Measurements from ENCODE around the gene NSF. TPM values are rescaled to one million over a fixed set of nuclear protein-coding genes. Genes with fewer than 3 reads are reported as not detected.
"Not testable (repeated sequence)": the region's sequence is repeated elsewhere in the genome, so short reads cannot be mapped to it uniquely, and the experiment has no call there.

The NSF gene
- total and polyA plus RNA-seq, 12 donors, result 7.5 to 101 (median 44.8) TPM

GRCh38 chr17:46627452-46627851 is 37.0 kb downstream of the NSF start:
- H3K4me3 ChIP-seq; H3K27ac ChIP-seq; DNase-seq; H3K36me3 ChIP-seq (replicated peaks in 1 of 2); intact Hi-C loops (cut with DNase I); H3K9me3 ChIP-seq (replicated peaks in 1 of 3); H3K4me1 ChIP-seq (replicated peaks in 1 of 2); H3K27me3 ChIP-seq: not testable (repeated sequence)
- no CpG with 5 or more reads among the region's 2 CpGs for WGBS, 4 donors

GRCh38 chr17:46628753-46629436 is 38.4 kb downstream of the NSF start:
- not testable (repeated sequence) for DNase-seq
- WGBS, 4 donors, result no CpG with 5 or more reads among the region's 5 CpGs

GRCh38 chr17:46632146-46632545 is 41.7 kb downstream of the NSF start:
- H3K27me3 ChIP-seq; H3K4me3 ChIP-seq; DNase-seq; H3K9me3 ChIP-seq (replicated peaks in 1 of 3); H3K27ac ChIP-seq; H3K4me1 ChIP-seq (replicated peaks in 1 of 2); intact Hi-C loops (cut with DNase I); H3K36me3 ChIP-seq (replicated peaks in 1 of 2): not testable (repeated sequence)
- no CpG with 5 or more reads among the region's 3 CpGs for WGBS, 4 donors

More at GRCh38 chr17:46628753-46629436, 38.4 kb downstream of the NSF start:
- H3K36me3 ChIP-seq (replicated peaks in 1 of 2); H3K27ac ChIP-seq; H3K9me3 ChIP-seq (replicated peaks in 1 of 3); intact Hi-C loops (cut with DNase I); H3K27me3 ChIP-seq; H3K4me1 ChIP-seq (replicated peaks in 1 of 2); H3K4me3 ChIP-seq: not testable (repeated sequence)

GRCh38 chr17:46634844-46635243 is 44.4 kb downstream of the NSF start:
- H3K36me3 ChIP-seq (replicated peaks in 1 of 2); intact Hi-C loops (cut with DNase I); H3K4me3 ChIP-seq; DNase-seq; H3K9me3 ChIP-seq (replicated peaks in 1 of 3); H3K27ac ChIP-seq; H3K27me3 ChIP-seq; H3K4me1 ChIP-seq (replicated peaks in 1 of 2): not testable (repeated sequence)

GRCh38 chr17:46641861-46642656 is 51.6 kb downstream of the NSF start:
- H3K4me3 ChIP-seq; H3K9me3 ChIP-seq (replicated peaks in 1 of 3); DNase-seq; H3K36me3 ChIP-seq (replicated peaks in 1 of 2); H3K4me1 ChIP-seq (replicated peaks in 1 of 2); H3K27me3 ChIP-seq; intact Hi-C loops (cut with DNase I); H3K27ac ChIP-seq: not testable (repeated sequence)
- 0% methylated on average over 1 of the region's 2 CpGs; no CpG with 5 or more reads in 3 of the 4 donors for WGBS, 4 donors
- peak in 1 of 6 experiments; percentile 26 for TF ChIP-seq CTCF (IDR thresholded peaks at IDR 0.05)

- DNase-seq; H3K4me1 ChIP-seq (replicated peaks in 1 of 2); H3K27me3 ChIP-seq; H3K36me3 ChIP-seq (replicated peaks in 1 of 2); H3K27ac ChIP-seq; intact Hi-C loops (cut with DNase I); H3K9me3 ChIP-seq (replicated peaks in 1 of 3); H3K4me3 ChIP-seq: not testable (repeated sequence)
- no CpG with 5 or more reads among the region's 2 CpGs for WGBS, 4 donors
Measured at GRCh38 chr17:46647251-46647650, 56.8 kb downstream of the NSF start.

GRCh38 chr17:46647688-46648278 is 57.3 kb downstream of the NSF start:
- intact Hi-C loops (cut with DNase I); DNase-seq; H3K9me3 ChIP-seq (replicated peaks in 1 of 3); H3K27me3 ChIP-seq; H3K36me3 ChIP-seq (replicated peaks in 1 of 2); H3K4me3 ChIP-seq; H3K4me1 ChIP-seq (replicated peaks in 1 of 2); H3K27ac ChIP-seq: not testable (repeated sequence)
- no CpG with 5 or more reads among the region's 2 CpGs for WGBS, 4 donors

GRCh38 chr17:46649246-46649645 is 58.8 kb downstream of the NSF start:
- WGBS, 4 donors, result 96 to 99% (median 97%) methylated on average over 7 of the region's 7 CpGs
- H3K4me1 ChIP-seq (replicated peaks in 1 of 2); H3K27ac ChIP-seq; H3K4me3 ChIP-seq; intact Hi-C loops (cut with DNase I); H3K27me3 ChIP-seq; DNase-seq; H3K36me3 ChIP-seq (replicated peaks in 1 of 2); H3K9me3 ChIP-seq (replicated peaks in 1 of 3): not testable (repeated sequence)

GRCh38 chr17:46652024-46652643 is 61.7 kb downstream of the NSF start:
- intact Hi-C loops (cut with DNase I); H3K9me3 ChIP-seq (replicated peaks in 1 of 3): not testable (repeated sequence)
- WGBS, 4 donors, result no CpG with 5 or more reads among the region's 7 CpGs

GRCh38 chr17:46658235-46658634 is 67.8 kb downstream of the NSF start:
- WGBS, 4 donors, result no CpG with 5 or more reads among the region's 5 CpGs
- H3K4me3 ChIP-seq; intact Hi-C loops (cut with DNase I): not testable (repeated sequence)

More at GRCh38 chr17:46652024-46652643, 61.7 kb downstream of the NSF start:
- not testable (repeated sequence) for H3K36me3 ChIP-seq (replicated peaks in 1 of 2); H3K4me1 ChIP-seq (replicated peaks in 1 of 2); H3K4me3 ChIP-seq; H3K27me3 ChIP-seq; DNase-seq; H3K27ac ChIP-seq

More at GRCh38 chr17:46658235-46658634, 67.8 kb downstream of the NSF start:
- H3K9me3 ChIP-seq (replicated peaks in 1 of 3); H3K36me3 ChIP-seq (replicated peaks in 1 of 2); DNase-seq; H3K4me1 ChIP-seq (replicated peaks in 1 of 2); H3K27ac ChIP-seq; H3K27me3 ChIP-seq: not testable (repeated sequence)

Data from adrenal gland (tissue), 12 donors.